Measurements from ENCODE around the gene RRAD. TPM values are rescaled to one million over a fixed set of nuclear protein-coding genes. Genes with fewer than 3 reads are reported as not detected.

The RRAD gene
- total and polyA plus RNA-seq, 4 donors = 0.14 to 0.61 (median 0.54) TPM

DNA sequence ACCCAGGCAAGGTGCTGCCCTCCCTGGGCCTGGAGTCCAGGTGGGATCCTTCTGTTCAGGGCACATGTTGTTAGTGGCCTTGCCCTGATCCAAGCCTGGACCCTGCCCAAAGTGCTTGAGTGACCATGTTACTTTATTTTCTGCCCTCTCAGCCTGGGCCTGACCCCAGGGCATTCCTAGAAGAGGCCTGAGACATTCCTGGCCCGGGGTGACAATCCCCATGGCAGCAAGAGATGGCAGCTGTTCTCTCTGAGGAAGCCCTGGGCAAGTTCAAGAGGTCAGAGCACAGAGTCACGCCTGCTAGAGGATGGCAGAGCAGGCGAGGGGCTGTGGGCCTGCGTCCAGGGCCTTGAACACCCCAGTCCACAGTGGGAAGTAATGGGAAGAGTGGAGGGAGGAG, 11.6 kb downstream of the RRAD start:
- H3K27me3 ChIP-seq (ENCODE audit: control insufficient read depth in 4 of 4, insufficient read depth in 4 of 4, low read length in 3 of 4) = no peaks in the 10 kb centered on the region
- H3K9me3 ChIP-seq (ENCODE audit: control insufficient read depth in 4 of 4, low read length in 3 of 4) = no peaks in the 10 kb centered on the region
- 73% methylated on average over 4 of the region's 4 CpGs for WGBS
- H3K4me3 ChIP-seq (ENCODE audit: low read depth in 1 of 3, low read length in 3 of 3) = no peak overlapping the region
- DNase-seq (ENCODE audit: low spot score) = no peak
- no peak overlapping the region for H3K9ac ChIP-seq (ENCODE audit: low read depth in 1 of 2, low read length in 2 of 2)
- no peaks in the 10 kb centered on the region for H3K4me1 ChIP-seq (ENCODE audit: control insufficient read depth in 4 of 4, insufficient read depth in 4 of 4, low read length in 3 of 4)
- TF ChIP-seq EGR1 (IDR thresholded peaks at IDR 0.05; ENCODE audit: low read depth in 2 of 2) = no peak
- TF ChIP-seq, protein P1, sequence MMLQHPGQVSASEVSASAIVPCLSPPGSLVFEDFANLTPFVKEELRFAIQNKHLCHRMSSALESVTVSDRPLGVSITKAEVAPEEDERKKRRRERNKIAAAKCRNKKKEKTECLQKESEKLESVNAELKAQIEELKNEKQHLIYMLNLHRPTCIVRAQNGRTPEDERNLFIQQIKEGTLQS (IDR thresholded peaks at IDR 0.05) = no peak
- no peak for TF ChIP-seq TAF1 (conservative IDR thresholded peaks at IDR 0.05)
- no peak for TF ChIP-seq HNF4G (IDR thresholded peaks at IDR 0.05)
- TF ChIP-seq GABPA (IDR thresholded peaks at IDR 0.05 in 1 of 2, conservative IDR thresholded peaks at IDR 0.05 in 1 of 2) = no peak
- TF ChIP-seq YY1 (IDR thresholded peaks at IDR 0.05) = no peak
- TF ChIP-seq, protein P2, sequence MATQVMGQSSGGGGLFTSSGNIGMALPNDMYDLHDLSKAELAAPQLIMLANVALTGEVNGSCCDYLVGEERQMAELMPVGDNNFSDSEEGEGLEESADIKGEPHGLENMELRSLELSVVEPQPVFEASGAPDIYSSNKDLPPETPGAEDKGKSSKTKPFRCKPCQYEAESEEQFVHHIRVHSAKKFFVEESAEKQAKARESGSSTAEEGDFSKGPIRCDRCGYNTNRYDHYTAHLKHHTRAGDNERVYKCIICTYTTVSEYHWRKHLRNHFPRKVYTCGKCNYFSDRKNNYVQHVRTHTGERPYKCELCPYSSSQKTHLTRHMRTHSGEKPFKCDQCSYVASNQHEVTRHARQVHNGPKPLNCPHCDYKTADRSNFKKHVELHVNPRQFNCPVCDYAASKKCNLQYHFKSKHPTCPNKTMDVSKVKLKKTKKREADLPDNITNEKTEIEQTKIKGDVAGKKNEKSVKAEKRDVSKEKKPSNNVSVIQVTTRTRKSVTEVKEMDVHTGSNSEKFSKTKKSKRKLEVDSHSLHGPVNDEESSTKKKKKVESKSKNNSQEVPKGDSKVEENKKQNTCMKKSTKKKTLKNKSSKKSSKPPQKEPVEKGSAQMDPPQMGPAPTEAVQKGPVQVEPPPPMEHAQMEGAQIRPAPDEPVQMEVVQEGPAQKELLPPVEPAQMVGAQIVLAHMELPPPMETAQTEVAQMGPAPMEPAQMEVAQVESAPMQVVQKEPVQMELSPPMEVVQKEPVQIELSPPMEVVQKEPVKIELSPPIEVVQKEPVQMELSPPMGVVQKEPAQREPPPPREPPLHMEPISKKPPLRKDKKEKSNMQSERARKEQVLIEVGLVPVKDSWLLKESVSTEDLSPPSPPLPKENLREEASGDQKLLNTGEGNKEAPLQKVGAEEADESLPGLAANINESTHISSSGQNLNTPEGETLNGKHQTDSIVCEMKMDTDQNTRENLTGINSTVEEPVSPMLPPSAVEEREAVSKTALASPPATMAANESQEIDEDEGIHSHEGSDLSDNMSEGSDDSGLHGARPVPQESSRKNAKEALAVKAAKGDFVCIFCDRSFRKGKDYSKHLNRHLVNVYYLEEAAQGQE (IDR thresholded peaks at IDR 0.05) = no peak
- TF ChIP-seq NR2F2 (IDR thresholded peaks at IDR 0.05) = no peak
- TF ChIP-seq, protein P3, sequence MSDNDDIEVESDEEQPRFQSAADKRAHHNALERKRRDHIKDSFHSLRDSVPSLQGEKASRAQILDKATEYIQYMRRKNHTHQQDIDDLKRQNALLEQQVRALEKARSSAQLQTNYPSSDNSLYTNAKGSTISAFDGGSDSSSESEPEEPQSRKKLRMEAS (IDR thresholded peaks at IDR 0.05) = no peak
- TF ChIP-seq RAD21 (IDR thresholded peaks at IDR 0.05) = no peak
- no peak for TF ChIP-seq JUND (IDR thresholded peaks at IDR 0.05)
- no peak for TF ChIP-seq FOXA2 (IDR thresholded peaks at IDR 0.05)
- TF ChIP-seq FOXA1 (IDR thresholded peaks at IDR 0.05) = no peak
- TF ChIP-seq, protein P4, sequence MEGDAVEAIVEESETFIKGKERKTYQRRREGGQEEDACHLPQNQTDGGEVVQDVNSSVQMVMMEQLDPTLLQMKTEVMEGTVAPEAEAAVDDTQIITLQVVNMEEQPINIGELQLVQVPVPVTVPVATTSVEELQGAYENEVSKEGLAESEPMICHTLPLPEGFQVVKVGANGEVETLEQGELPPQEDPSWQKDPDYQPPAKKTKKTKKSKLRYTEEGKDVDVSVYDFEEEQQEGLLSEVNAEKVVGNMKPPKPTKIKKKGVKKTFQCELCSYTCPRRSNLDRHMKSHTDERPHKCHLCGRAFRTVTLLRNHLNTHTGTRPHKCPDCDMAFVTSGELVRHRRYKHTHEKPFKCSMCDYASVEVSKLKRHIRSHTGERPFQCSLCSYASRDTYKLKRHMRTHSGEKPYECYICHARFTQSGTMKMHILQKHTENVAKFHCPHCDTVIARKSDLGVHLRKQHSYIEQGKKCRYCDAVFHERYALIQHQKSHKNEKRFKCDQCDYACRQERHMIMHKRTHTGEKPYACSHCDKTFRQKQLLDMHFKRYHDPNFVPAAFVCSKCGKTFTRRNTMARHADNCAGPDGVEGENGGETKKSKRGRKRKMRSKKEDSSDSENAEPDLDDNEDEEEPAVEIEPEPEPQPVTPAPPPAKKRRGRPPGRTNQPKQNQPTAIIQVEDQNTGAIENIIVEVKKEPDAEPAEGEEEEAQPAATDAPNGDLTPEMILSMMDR (IDR thresholded peaks at IDR 0.05; ENCODE audit: low read depth, low read length, missing input control) = no peak
- no peak for TF ChIP-seq RXRA (IDR thresholded peaks at IDR 0.05)
- no peak overlapping the region for H3K27ac ChIP-seq (ENCODE audit: low read depth in 1 of 2, low read length in 2 of 2)
- H3K36me3 ChIP-seq (ENCODE audit: control insufficient read depth in 4 of 4, insufficient read depth in 3 of 4, low read depth in 1 of 4, low read length in 3 of 4) = no peaks in the 10 kb centered on the region

DNA sequence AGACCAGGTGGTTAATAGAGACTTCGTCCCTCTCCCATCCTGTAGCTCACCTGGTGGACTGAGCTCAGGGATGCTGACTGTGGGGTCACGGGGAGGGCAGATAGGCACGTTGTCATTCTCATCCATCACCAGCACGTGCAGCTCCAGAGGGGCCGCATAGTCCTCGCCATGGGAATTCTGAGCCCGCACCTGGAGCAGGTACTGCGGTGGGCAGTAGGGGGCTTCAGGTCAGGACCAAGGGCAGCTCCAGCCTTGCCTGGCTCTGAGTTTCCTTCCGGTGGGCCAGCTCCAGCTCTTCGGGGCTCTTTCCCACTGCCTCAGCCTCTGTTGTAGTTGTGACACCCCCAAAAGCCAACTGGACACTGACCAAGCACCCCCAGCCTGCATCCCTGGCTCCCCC, 12.3 kb downstream of the RRAD start:
- Histone ChIP-seq H3K4me3 (ENCODE audit: low read depth in 1 of 3, low read length in 3 of 3) (no peak overlapping the region), H3K9me3 (ENCODE audit: control insufficient read depth in 4 of 4, low read length in 3 of 4) (no peaks in the 10 kb centered on the region), H3K27ac (ENCODE audit: low read depth in 1 of 2, low read length in 2 of 2) (no peak overlapping the region), H3K36me3 (ENCODE audit: control insufficient read depth in 4 of 4, insufficient read depth in 3 of 4, low read depth in 1 of 4, low read length in 3 of 4) (no peaks in the 10 kb centered on the region), H3K27me3 (ENCODE audit: control insufficient read depth in 4 of 4, insufficient read depth in 4 of 4, low read length in 3 of 4) (no peaks in the 10 kb centered on the region), H3K4me1 (ENCODE audit: control insufficient read depth in 4 of 4, insufficient read depth in 4 of 4, low read length in 3 of 4) (no peaks in the 10 kb centered on the region), H3K9ac (ENCODE audit: low read depth in 1 of 2, low read length in 2 of 2) (no peak overlapping the region)
- WGBS = 70% methylated on average over 10 of the region's 10 CpGs
- no peak for DNase-seq (ENCODE audit: low spot score)
- TF ChIP-seq TAF1 (conservative IDR thresholded peaks at IDR 0.05) = no peak
- TF ChIP-seq, protein P3 (IDR thresholded peaks at IDR 0.05) = no peak
- TF ChIP-seq, protein P4 (IDR thresholded peaks at IDR 0.05; ENCODE audit: low read depth, low read length, missing input control) = no peak
- TF ChIP-seq NR2F2 (IDR thresholded peaks at IDR 0.05) = no peak
- TF ChIP-seq FOXA1 (IDR thresholded peaks at IDR 0.05) = no peak
- no peak for TF ChIP-seq RAD21 (IDR thresholded peaks at IDR 0.05)
- TF ChIP-seq, protein P1 (IDR thresholded peaks at IDR 0.05) = no peak
- no peak for TF ChIP-seq FOXA2 (IDR thresholded peaks at IDR 0.05)
- no peak for TF ChIP-seq YY1 (IDR thresholded peaks at IDR 0.05)
- no peak for TF ChIP-seq HNF4G (IDR thresholded peaks at IDR 0.05)
- TF ChIP-seq, protein P2 (IDR thresholded peaks at IDR 0.05) = no peak
- TF ChIP-seq JUND (IDR thresholded peaks at IDR 0.05) = no peak
- TF ChIP-seq SP1 (IDR thresholded peaks at IDR 0.05) = no peak
- no peak for TF ChIP-seq GABPA (IDR thresholded peaks at IDR 0.05 in 1 of 2, conservative IDR thresholded peaks at IDR 0.05 in 1 of 2)
- no peak for TF ChIP-seq RXRA (IDR thresholded peaks at IDR 0.05)

Data from liver (tissue), 9 donors.